GM04503 (cell line): Measurements from ENCODE around the gene EXOC2.
"Not testable (repeated sequence)": the region's sequence is repeated elsewhere in the genome, so short reads cannot be mapped to it uniquely, and the experiment has no call there.

Experiments used
- DNase-seq: peaks from one replicate; pipeline ENCODE4 v3.0.0-alpha.2; 2012; ENCODE audit warnings: low read depth

The EXOC2 gene

DNA sequence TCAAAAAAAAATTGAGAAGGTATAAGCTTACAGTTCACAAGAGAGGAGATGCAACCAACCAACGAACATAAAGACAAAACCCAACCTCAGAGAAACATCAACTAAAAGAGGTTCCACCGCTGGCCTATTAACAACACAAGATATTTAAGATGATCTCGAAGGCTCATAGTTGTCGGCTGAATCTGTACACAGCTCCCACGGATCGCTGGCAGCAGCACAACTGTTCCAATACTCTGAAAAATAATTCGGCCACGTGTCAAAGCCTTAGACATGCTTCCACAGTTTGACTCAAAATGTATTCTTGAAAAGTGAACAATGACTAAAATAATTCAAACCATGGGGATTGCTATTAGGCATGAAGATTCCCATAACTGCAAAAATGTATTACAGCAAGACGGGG lies 13.7 kb downstream of the EXOC2 start:
- no peak for DNase-seq

DNA sequence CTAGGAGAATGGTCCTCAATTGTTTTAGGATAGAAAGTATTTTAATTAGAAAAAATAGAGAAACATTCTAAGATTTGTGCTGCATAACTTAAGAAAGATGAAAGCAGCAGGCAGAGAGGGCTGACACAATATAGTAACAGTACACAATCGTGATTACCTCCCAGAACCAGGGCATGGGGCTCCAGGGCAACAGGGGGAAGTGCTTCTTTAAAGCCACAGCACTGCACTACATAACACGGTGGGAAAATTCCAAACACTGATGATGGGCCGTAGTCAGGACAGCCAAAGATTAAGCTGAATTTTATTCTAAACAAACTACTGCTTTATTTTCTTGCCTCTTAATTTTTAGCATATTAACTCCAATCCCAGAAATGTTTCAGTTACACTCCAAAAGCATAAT lies 14.4 kb downstream of the EXOC2 start:
- no peak for DNase-seq

DNA sequence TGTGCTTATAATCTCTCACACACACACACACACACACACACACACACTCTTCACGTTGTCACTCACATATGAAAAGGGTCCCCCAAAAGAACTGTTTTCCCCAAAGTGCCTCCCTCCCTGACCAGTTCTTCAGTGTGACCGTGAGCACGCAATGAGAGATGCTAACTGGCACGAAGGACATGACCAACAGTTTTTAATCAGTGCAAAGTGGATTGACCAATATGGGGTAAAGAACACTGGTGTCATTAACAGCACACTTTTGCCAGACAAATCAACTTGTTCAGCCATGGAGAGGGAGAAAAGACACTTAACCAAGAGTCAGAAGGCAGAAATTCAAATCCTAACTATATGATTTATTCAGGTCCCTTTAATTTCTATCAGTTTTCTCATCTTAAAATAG lies 15.0 kb downstream of the EXOC2 start:
- no peak for DNase-seq

DNA sequence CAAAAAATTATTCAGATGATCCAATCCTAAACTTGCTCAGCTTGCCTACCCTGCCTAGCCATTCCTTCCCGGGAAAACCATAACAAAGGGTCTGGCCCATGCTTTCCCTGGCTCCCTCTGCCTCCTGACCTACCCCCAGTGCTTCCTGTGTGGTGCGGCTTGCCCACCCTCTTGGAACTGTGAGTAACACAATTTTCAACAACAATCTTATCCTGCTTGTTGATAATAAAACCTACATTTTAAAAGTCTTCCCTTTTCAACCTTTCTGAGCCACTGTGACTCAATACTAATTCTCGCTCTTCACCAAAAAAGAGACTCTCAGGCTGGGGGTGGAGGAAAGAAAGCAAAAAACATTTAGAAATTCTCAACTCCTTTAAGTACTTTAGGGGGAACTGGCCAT lies 18.0 kb downstream of the EXOC2 start:
- no peak for DNase-seq

DNA sequence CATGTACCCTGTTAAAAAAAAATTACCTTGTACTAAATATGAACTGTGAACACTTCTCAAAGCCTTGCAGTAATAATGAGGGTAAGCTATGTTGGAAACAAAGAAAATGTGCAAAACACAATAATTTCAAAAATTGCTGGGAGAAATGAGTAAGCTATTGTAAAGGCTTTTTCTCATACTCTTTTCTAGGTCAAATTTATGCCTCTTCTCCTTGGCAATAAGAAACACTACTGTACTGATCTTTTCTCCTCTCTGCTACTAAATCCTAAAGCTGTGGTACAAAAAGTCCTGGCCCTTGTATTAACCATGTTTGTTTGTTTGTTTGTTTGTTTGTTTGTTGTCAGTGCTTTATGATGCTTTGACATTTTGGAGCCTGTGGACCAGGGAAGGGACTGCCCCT lies 18.5 kb downstream of the EXOC2 start:
- DNase-seq, result no peak

DNA sequence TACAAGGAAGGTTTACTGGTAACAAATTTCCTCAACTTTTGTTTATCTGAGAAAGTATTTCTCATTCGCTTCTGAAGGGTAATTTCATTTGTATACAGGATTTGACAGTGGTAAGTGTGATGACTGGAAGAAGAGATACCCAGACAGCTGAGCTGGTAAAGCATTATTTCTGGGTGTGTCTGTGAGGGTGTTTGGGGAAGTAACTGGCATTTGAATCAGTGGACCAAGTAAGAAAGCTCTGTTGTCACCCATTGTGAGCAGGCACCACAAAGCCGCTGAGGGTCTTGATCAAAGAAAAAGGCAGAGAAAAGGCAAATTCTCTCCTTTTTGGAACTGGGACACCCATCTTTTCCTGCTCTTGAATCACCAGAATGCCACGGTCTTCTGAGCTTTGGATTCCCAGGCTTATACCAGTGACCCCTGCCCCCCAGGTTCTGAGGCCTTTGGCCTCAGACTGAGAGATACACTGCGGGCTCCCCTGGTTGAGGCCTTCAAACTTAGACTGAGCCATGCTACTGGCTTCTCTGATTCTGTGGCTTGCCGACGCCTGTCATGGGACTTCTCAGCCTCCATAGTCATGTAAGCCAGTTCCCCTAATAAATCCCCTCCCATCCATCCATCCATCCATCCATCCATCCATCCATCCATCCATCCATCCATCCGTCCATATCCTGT lies 25.5 kb downstream of the EXOC2 start:
- DNase-seq, result no peak

DNA sequence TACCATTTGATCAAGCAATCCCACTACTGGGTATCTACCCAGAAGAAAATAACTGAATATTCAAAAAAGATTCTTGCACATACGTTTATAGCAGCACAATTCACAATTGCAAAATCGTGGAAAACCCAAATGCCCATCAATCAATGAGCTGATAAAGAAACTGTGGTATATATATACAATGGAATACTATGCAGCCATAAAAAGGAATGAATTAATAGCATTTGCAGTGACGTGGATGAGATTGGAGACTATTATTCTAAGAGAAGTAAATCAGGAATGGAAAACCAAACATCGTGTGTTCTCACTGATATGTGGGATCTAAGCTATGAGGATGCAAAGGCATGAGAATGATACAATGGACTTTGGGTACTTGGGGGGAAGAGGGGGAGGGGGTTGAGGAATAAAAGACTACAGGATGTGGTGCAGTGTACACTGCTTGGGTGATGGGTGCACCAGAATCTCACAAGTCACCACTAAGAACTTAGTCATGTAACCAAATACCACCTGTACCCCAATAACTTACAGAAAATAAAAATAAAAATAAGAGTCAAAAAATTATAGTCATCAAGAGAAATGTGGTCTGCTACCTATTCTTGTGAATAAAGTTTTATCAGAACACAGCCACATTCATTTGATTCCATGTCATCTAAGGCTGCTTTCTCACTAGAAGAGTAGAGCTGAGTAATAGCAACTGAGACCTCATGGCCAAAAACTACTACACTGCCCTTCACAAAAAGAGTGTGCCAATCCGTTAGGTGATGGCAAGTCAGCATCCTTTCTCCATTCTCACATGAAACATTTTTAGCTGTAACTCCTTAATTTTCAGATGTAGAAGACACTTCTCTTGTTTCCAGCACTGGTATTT lies 27.3 kb downstream of the EXOC2 start:
- no peak for DNase-seq

DNA sequence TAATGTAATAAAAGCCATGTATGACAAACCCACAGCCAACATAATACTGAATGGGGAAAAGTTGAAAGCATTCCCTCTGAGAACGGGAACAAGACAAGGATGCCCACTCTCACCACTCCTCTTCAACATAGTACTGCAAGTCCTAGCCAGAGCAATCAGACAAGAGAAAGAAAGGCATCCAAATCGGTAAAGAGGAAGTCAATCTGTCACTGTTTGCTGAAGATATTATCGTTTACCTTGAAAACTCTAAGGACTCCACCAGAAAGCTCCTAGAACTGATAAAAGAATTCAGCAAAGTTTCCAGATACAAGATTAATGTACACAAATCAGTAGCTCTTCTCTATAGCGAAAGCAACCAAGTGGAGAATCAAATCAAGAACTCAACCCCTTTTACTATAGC lies 29.2 kb downstream of the EXOC2 start:
- DNase-seq, result not testable (repeated sequence)

DNA sequence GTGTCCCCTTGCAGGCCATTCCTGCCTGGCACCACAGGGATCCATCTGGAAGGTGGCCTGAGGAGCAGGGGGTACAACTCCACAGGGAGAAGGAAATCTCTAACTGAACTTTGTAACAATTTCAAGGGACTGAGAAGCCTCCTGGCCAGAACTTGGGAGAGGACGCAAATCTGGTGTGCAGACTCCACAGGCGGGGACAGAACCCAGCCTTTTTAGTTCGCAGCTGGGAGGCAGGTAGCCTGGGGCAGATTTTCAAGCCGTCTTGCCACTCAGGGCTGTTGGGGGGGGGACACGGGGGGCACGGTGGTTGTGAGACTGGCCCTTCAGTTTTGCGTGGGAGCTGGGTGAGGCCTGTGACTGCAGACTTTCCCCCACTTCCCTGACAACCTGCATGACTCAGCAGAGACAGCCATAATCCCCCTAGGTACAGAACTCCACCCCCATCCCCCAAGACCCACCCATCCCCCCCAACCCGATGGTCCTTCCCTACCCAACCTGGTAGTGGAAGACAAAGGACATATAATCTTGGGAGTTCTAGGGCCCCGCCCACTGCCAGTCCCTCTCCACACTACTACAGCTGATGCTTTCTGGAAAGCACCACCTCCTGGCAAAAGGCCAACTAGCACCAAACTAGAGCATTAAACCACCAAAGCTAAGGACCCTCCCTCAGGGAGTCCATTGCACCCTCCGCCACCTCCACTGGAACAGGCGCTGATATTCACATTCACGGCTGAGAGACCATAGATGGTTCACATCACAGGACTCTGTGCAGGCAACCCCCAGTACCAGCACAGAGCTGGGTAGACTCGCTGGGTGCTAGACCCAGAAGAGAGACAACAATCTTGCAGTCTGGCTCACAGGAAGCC lies 33.0 kb downstream of the EXOC2 start:
- no peak for DNase-seq

DNA sequence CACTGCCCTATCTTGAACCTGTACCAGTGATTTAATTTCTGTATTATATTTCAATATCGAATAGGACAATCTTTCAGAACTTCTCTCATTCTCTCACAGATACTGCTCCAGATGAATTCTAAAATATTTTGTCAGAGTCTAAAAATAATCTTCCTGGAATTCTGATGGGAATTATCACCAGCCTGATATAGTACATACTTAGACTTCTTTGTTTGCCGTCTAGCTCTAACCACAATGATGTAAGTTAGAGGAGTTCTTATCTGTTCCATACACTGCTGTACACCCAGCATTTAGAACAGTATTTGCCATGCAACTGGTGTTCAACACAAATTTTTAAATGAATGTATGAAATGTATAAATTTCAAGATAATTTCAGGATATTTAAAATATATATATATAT lies 34.7 kb downstream of the EXOC2 start:
- no peak for DNase-seq

DNA sequence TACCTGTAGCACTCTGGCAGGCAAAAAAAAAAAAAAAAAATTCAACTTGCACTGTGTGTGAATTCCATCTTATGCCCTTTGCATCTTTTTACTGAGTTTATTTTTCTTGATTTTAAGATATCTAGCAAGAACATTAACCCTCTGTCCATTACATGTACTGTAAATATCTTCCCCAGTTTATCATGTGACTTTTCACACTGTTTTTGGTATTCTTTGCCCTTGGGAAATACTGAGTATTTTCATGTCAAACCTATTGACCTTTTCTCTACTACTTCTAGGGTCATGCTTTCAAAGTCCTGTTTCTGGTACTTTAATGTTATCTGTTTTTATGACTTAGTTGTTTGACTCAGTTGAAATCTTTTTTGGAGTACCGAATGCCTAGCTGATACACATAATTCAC lies 35.2 kb downstream of the EXOC2 start:
- DNase-seq, result no peak

DNA sequence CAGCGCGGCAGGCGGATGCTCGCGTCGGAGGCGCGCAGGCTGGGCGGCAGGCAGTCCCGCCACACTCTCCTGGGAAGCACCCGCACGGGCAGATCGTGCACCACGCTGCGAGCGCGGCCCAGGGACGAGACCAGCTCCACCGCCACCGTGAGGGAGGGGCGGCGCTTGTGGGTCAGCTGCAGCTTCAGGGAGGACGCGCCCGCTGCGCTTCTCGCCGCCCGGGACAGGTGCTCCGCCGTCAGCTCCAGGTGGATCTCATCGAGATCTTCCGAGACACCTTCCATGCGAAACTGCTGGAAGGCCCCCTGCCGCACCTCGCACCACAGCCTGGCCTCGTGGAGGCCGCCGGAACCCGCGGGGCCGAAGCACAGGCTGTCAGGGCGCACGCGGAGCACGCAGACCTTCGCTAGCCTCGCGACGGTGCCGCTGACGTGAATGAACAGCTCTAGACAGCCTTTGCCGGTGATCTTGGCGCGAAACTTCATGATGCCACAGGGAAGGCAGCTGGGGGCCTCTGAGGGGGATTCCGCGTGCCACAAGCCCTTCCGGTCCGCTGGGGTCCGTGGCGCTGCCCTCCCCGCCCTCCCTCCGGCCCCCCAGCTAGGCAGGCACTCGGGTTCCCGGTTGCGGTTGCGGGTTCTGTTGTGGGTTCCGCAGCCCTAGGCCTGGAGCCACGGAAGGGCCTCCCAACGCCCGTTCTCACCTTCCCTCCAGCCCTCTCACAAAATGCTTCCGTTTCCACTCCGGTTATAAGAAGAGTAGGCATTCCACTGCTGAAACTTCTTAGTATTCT lies 36.3 kb downstream of the EXOC2 start, which contains the start of gene HUS1B:
TSS of gene HUS1B (minus strand) at position 641 of the 793 bp plus-strand sequence. CDS start at position 485, 156 bp downstream.
- DNase-seq, result no peak

DNA sequence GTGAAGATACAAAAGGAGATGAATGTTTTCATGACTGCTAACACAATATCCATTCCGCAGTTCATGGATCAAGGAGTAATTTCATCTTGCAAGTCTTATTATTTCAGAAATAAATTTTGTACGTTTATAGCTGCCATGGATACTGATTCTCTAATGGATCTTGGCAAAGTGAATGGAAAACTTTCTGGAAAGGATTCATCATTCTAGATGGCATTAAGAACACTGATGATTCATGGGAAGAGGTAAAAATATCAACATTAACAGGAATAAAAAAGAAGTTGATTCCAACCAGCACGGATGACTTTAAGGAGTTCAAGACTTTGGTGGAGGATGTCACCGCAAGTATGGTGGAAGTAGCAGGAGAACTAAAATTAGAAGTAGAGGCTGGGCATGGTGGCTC lies 38.8 kb downstream of the EXOC2 start:
- DNase-seq, result no peak

DNA sequence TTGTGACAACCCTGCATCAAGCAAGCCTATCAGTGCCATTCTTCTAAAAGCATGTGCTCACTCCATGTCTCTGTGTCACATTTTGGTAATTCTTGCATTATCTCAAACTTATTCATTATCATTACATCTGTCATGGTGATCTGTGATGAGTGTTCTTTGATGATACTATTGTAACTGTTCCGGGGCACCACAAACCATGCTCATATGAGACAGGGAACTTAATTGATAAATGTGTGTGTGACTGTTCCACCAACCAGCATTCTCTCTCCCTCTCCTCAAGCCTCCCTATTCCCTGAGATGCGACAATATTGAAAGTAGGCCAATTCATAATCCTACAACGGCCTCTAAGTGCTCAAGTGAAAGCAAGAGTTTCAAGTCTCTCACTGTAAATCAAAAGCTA lies 40.1 kb downstream of the EXOC2 start:
- no peak for DNase-seq

DNA sequence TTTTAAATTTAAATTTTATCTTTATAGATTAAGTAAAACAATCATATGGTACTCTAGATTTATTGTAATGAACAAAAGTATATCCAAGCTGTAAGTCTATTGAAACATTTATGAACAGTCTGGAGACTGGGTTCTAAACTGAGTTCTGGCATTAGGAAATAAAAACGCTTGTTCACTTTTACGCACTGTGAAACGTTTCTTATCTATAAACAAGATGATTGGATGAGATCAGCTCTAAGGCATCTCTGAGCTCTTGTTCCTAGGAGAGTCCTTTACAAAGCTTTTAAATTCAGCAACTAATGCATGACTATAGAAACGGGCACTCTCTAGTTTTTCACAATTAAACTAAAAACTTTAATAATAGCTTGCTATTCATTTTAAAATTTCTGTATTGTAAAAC lies 42.8 kb downstream of the EXOC2 start:
- DNase-seq, result no peak

DNA sequence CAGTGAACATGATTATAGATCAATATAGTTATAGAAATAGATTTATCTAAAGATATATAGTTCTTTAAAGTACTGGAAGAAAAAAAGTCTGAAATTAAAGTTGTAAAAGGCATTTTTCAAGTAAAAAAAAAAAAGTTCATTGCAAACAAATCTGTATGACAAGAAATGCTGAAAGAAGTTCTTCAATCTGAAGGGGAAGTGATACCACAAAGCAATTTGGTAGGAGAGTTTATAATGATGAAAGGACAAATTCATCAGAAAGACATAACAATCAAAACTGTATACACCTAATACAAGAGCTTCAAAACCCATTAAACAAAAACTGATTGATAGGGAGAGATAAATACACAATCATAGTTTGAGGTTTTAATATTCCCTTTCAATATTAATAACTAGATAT lies 50.1 kb downstream of the EXOC2 start:
- DNase-seq, result no peak

DNA sequence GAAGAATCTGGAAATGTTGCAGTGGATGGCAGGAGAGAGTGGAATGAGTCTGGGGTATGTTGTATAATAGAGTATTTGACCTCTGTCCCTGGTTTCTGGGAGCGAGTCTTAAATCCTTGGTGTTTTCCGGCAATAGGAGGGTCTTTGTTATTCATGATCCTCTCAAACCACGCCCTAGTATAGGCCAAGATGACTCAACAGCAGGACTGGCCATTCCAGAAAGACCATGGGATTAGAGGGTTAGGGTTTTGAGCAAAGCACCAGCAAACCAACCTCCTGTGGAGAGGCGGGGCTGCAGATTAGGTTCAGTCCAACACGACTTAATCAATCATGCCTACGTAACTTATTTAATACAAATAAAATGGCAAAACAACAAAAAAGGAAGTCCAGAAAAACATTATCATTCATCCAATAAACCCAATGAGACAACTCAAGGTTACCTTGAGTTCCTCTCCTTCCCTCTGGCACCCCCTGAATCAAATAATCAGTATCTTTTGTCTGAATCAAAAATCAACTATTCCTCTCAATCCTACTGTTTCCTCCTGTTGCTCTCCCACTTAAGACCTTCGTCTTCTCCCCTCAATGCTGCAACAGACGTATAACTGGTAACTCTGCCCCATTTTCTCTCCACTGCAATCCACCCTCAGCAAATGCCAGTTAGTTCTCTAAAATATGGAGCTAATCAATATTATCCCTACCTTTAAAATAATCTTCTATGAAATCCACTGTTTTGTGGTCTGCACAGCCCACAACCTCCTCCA lies 51.5 kb downstream of the EXOC2 start:
- no peak for DNase-seq

DNA sequence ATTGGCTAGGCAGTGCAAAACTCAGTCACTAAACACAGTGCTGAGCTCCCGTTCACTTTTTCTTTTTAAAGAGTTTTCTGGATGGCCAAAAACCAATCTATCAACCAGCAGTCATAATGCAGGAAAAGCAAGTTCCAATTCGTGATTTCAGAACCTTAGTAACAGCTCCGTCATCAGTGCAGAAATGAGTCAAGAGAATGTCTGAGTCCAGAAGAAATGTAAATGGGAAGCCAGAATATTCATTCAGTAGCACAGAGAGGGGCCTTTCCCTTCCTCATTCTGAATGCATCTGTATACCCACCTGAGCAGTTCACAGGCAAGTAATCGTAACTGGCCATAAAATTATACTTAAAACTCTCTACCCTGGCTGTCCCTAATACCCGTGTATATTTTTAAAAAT lies 56.5 kb downstream of the EXOC2 start:
- DNase-seq, result no peak

DNA sequence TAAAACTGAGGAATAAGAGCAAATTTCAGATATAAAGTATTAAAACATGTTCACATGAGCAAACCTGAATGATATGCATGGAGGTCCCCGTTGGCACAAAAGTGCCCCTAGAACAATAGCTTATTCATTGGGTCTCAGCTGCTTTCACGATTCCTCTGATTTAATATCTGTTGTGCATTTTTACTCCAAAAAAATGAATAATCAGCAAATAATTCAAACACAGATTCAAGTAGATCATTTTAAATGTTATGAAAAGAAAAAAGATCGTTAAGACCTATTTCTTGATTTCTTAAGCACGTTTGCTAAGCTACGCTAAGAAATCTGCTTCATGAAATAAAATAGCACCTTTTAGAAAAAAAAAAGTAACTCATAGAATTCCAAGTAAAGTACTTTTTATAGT lies 57.7 kb downstream of the EXOC2 start:
- DNase-seq, result no peak

DNA sequence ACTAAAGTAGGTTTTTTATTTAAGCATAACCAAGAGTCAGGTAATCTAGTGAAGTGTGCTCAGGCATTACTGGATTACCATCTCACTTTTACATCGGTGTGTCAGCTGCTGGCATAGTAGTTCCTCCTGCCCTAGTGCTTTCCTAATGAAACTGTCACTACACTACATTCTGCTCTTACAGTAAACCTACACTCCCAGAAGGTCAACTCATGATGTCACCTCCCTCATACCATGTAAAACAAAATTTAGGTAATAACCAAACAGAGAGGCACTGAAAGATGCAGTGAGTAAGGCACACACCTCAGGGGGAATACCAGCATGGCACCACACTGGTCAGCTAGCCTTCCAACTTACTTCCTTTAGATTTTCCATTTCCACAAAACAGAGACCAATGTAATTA lies 59.3 kb downstream of the EXOC2 start:
- no peak for DNase-seq

DNA sequence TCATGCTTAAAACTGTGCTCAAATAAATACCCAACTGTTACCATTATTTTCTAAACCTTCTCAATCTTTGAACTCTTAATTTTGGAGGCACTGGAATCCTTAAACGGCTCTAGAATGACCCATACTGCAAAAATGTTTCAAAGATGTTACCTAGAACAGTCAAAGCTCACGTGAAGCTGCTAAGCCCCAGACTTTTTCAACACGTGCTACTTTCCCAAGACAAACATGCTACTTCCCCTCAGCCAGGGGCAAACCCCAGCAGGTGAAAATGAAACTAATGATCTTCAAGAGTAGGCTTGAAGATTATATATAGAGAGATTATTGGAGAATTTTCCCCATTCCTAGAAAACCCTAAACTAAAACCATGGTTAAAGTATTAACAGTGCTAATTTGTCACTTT lies 64.2 kb downstream of the EXOC2 start:
- DNase-seq, result no peak
